Uterus (tissue), 2 donors: Measurements from ENCODE around the gene RPS6KB1.
"Not testable (repeated sequence)": the region's sequence is repeated elsewhere in the genome, so short reads cannot be mapped to it uniquely, and the experiment has no call there.

ENCODE experiments used
- CTCF ChIP-seq, 4 experiments: fragments of 200-600 bp in 2 of 4; fragments of 450-650 bp in 2 of 4; sonication (generic) in 2 of 4; IDR thresholded peaks; one replicate each; pipeline ENCODE4 v1.5.1; 2016 to 2019; ENCODE audit warnings: antibody characterized with exemption in 4 of 4, mild to moderate bottlenecking in 2 of 4, moderate library complexity in 1 of 4
- POLR2A ChIP-seq, 2 donors: fragments of 450-650 bp; IDR thresholded peaks; one replicate each; pipeline ENCODE4 v1.6.1; 2016; ENCODE audit warnings: antibody characterized with exemption in 2 of 2, mild to moderate bottlenecking in 1 of 2, moderate library complexity in 1 of 2

GRCh38 chr17:59947310-59947709 is 54.4 kb downstream of the RPS6KB1 start:
- not testable (repeated sequence) for TF ChIP-seq CTCF, POLR2A (IDR thresholded peaks at IDR 0.05)
